ENCODE data around the gene RPS6KB2.

The RPS6KB2 gene

DNA sequence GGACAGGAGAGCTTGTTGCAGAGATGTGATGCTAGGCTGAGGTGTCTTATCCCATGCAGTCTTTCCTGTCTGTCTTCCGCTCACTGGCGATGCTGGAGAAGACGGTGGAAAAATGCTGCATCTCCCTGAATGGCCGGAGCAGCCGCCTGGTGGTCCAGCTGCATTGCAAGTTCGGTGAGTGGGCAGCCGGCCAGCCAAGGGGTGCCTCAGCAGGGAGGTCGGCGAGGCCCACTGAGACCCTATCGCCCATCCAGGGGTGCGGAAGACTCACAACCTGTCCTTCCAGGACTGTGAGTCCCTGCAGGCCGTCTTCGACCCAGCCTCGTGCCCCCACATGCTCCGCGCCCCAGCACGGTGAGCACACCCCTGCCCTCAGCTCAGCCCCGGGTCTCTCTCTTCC is 34.9 kb upstream of the RPS6KB2 start:
- no peaks in the 10 kb centered on the region for H4K20me1 ChIP-seq (ENCODE audit: insufficient read depth)
- TF ChIP-seq, protein P1, sequence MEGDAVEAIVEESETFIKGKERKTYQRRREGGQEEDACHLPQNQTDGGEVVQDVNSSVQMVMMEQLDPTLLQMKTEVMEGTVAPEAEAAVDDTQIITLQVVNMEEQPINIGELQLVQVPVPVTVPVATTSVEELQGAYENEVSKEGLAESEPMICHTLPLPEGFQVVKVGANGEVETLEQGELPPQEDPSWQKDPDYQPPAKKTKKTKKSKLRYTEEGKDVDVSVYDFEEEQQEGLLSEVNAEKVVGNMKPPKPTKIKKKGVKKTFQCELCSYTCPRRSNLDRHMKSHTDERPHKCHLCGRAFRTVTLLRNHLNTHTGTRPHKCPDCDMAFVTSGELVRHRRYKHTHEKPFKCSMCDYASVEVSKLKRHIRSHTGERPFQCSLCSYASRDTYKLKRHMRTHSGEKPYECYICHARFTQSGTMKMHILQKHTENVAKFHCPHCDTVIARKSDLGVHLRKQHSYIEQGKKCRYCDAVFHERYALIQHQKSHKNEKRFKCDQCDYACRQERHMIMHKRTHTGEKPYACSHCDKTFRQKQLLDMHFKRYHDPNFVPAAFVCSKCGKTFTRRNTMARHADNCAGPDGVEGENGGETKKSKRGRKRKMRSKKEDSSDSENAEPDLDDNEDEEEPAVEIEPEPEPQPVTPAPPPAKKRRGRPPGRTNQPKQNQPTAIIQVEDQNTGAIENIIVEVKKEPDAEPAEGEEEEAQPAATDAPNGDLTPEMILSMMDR (conservative IDR thresholded peaks at IDR 0.05; ENCODE audit: low read depth, low read length) = no peak
- no peak overlapping the region for H2AFZ ChIP-seq (ENCODE audit: low read depth)

GRCh38 chr11:67393990-67394389 is 34.3 kb upstream of the RPS6KB2 start:
- Histone ChIP-seq H3K4me1 (ENCODE audit: low read depth, poor library complexity, severe bottlenecking) (peaks cover 8% of the 10 kb centered on the region), H3K27me3 (ENCODE audit: insufficient read depth, low read depth) (no peaks in the 10 kb centered on the region), H2AFZ (ENCODE audit: low read depth) (no peak overlapping the region), H3K4me3 (IDR thresholded peaks at IDR 0.05; ENCODE audit: insufficient read depth, low read depth, low read length) (no peak overlapping the region), H3K27ac (no peak overlapping the region), H3K9ac (no peak overlapping the region), H4K20me1 (ENCODE audit: insufficient read depth) (no peaks in the 10 kb centered on the region), H3K4me2 (no peak overlapping the region), H3K79me2 (ENCODE audit: insufficient read depth, low read depth) (peaks cover 4% of the 10 kb centered on the region; the same call in 1 of the 2 replicates), H3K36me3 (ENCODE audit: insufficient read depth) (no peaks in the 10 kb centered on the region)
- TF ChIP-seq, protein P1 (conservative IDR thresholded peaks at IDR 0.05; ENCODE audit: low read depth, low read length) = no peak

More for the DNA sequence above, 34.9 kb upstream of the RPS6KB2 start:
- Histone ChIP-seq H3K4me2 (no peak overlapping the region), H3K27me3 (ENCODE audit: insufficient read depth, low read depth) (no peaks in the 10 kb centered on the region), H3K4me3 (IDR thresholded peaks at IDR 0.05; ENCODE audit: insufficient read depth, low read depth, low read length) (no peak overlapping the region), H3K36me3 (ENCODE audit: insufficient read depth) (no peaks in the 10 kb centered on the region), H3K4me1 (ENCODE audit: low read depth, poor library complexity, severe bottlenecking) (peaks cover 8% of the 10 kb centered on the region), H3K27ac (no peak overlapping the region), H3K9ac (no peak overlapping the region), H3K79me2 (ENCODE audit: insufficient read depth, low read depth) (peaks cover 4% of the 10 kb centered on the region; the same call in 1 of the 2 replicates)

DNA sequence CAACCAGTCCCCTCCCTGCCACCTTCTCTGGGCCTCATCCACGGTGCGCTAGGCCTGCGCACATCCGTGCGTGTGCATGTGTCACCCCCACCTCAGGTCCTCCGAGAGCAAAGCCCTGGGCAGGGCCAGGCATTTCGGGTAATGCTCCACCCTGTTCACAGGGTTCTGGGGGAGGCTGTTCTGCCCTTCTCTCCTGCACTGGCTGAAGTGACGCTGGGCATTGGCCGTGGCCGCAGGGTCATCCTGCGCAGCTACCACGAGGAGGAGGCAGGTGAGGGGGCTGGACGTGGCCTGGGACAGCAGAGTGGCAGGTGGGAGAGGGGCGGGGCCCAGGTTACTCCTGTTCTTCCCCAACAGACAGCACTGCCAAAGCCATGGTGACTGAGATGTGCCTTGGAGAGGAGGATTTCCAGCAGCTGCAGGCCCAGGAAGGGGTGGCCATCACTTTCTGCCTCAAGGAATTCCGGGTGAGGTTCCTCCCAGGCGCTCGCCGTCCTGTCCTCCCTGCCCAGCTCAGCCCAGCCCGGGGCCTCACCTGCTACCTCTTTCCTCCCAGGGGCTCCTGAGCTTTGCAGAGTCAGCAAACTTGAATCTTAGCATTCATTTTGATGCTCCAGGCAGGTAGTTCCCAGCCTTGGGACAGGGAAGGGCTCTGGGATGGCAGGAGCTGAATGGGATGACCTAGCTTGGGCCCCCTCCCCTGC is 32.6 kb upstream of the RPS6KB2 start:
- Histone ChIP-seq H3K79me2 (ENCODE audit: insufficient read depth, low read depth) (peaks cover 10% of the 10 kb centered on the region), H2AFZ (ENCODE audit: low read depth) (no peak overlapping the region), H3K27me3 (ENCODE audit: insufficient read depth, low read depth) (no peaks in the 10 kb centered on the region), H3K36me3 (ENCODE audit: insufficient read depth) (no peaks in the 10 kb centered on the region), H4K20me1 (ENCODE audit: insufficient read depth) (no peaks in the 10 kb centered on the region), H3K9ac (no peak overlapping the region), H3K4me3 (IDR thresholded peaks at IDR 0.05; ENCODE audit: insufficient read depth, low read depth, low read length) (no peak overlapping the region), H3K4me1 (ENCODE audit: low read depth, poor library complexity, severe bottlenecking) (peaks cover 6% of the 10 kb centered on the region), H3K4me2 (no peak overlapping the region), H3K27ac (no peak overlapping the region)
- TF ChIP-seq, protein P1 (conservative IDR thresholded peaks at IDR 0.05; ENCODE audit: low read depth, low read length) = no peak

- no peak overlapping the region for H3K27ac ChIP-seq
- H3K36me3 ChIP-seq (ENCODE audit: insufficient read depth) = no peaks in the 10 kb centered on the region
- H3K9ac ChIP-seq = no peak overlapping the region
- H3K79me2 ChIP-seq (ENCODE audit: insufficient read depth, low read depth) = peaks cover 15% of the 10 kb centered on the region
- TF ChIP-seq, protein P1 (conservative IDR thresholded peaks at IDR 0.05; ENCODE audit: low read depth, low read length) = no peak
- no peaks in the 10 kb centered on the region for H3K27me3 ChIP-seq (ENCODE audit: insufficient read depth, low read depth)
- peaks cover 4% of the 10 kb centered on the region for H3K4me1 ChIP-seq (ENCODE audit: low read depth, poor library complexity, severe bottlenecking)
- H4K20me1 ChIP-seq (ENCODE audit: insufficient read depth) = no peaks in the 10 kb centered on the region
- no peak overlapping the region for H3K4me3 ChIP-seq (IDR thresholded peaks at IDR 0.05; ENCODE audit: insufficient read depth, low read depth, low read length)
- H2AFZ ChIP-seq (ENCODE audit: low read depth) = no peak overlapping the region
- H3K4me2 ChIP-seq = no peak overlapping the region
Observed at GRCh38 chr11:67396259-67396581, 32.1 kb upstream of the RPS6KB2 start.
